ENCODE results near the gene CROCC. TPM values are rescaled to one million over a fixed set of nuclear protein-coding genes. Genes with fewer than 3 reads are reported as not detected.
"Not testable (repeated sequence)": the region's sequence is repeated elsewhere in the genome, so short reads cannot be mapped to it uniquely, and the experiment has no call there.

CROCC gene
- total RNA-seq, 1 donor from 2014 or later, result 15.2 TPM

GRCh38 chr1:16944038-16944437 is 22.3 kb downstream of the CROCC start:
- H3K36me3 Mint-ChIP-seq, result peaks cover 5% of the 10 kb centered on the region
- no peaks in the 10 kb centered on the region for H3K27me3 Mint-ChIP-seq (ENCODE audit: insufficient read depth, low read depth)
- H3K9me3 ChIP-seq (ENCODE audit: low read depth), result no peaks in the 10 kb centered on the region
- H3K4me1 Mint-ChIP-seq, result peaks cover 3% of the 10 kb centered on the region
- no peak overlapping the region for H2AFZ ChIP-seq (replicated peaks)
- no peak overlapping the region for H3K9ac ChIP-seq
- H3K79me2 ChIP-seq (ENCODE audit: low read depth), result no peaks in the 10 kb centered on the region
- no peak overlapping the region for H3K4me2 ChIP-seq
- H3K9me3 Mint-ChIP-seq, result no peaks in the 10 kb centered on the region
- H3F3A ChIP-seq (ENCODE audit: low read depth), result no peaks in the 10 kb centered on the region
- peaks cover 1% of the 10 kb centered on the region for H3K4me1 ChIP-seq
- no peak overlapping the region for H3K4me3 Mint-ChIP-seq
- no peak overlapping the region for H3K4me3 ChIP-seq
- peaks cover 3% of the 10 kb centered on the region for H3K36me3 ChIP-seq
- H3K27ac ChIP-seq, result no peak overlapping the region
- TF ChIP-seq CTCF (IDR thresholded peaks at IDR 0.05) (no peak), EZH2 (IDR thresholded peaks at IDR 0.05) (no peak), EZH2phosphoT487 (IDR thresholded peaks at IDR 0.05) (no peak)
- no peak for DNase-seq (ENCODE audit: low spot score)
- no peaks in the 10 kb centered on the region for H3K27me3 ChIP-seq
- no peaks in the 10 kb centered on the region for H4K20me1 ChIP-seq (ENCODE audit: low read depth)
- no peak overlapping the region for H3K27ac Mint-ChIP-seq

- not testable (repeated sequence) for H3K36me3 ChIP-seq; H3F3A ChIP-seq (ENCODE audit: low read depth); H3K27ac ChIP-seq; H3K79me2 ChIP-seq (ENCODE audit: low read depth); H3K9me3 ChIP-seq (ENCODE audit: low read depth); H4K20me1 ChIP-seq (ENCODE audit: low read depth); H3K9ac ChIP-seq; H3K4me3 Mint-ChIP-seq; H3K4me3 ChIP-seq; DNase-seq (ENCODE audit: low spot score); H3K9me3 Mint-ChIP-seq; H3K27me3 ChIP-seq; H3K36me3 Mint-ChIP-seq; H3K27ac Mint-ChIP-seq; H2AFZ ChIP-seq (replicated peaks); H3K4me1 Mint-ChIP-seq; H3K4me2 ChIP-seq; H3K27me3 Mint-ChIP-seq (ENCODE audit: insufficient read depth, low read depth); H3K4me1 ChIP-seq
These were observed 23.8 kb downstream of the CROCC start for GRCh38 chr1:16945512-16945911.

- not testable (repeated sequence) for H3K36me3 Mint-ChIP-seq; H4K20me1 ChIP-seq (ENCODE audit: low read depth); H3K27me3 ChIP-seq; H3K79me2 ChIP-seq (ENCODE audit: low read depth); H3K9me3 ChIP-seq (ENCODE audit: low read depth); H3K36me3 ChIP-seq; H3K9ac ChIP-seq; H3K4me2 ChIP-seq; H3F3A ChIP-seq (ENCODE audit: low read depth); DNase-seq (ENCODE audit: low spot score); H3K27ac ChIP-seq; H3K4me1 Mint-ChIP-seq; H2AFZ ChIP-seq (replicated peaks); H3K27me3 Mint-ChIP-seq (ENCODE audit: insufficient read depth, low read depth); H3K27ac Mint-ChIP-seq; H3K9me3 Mint-ChIP-seq; H3K4me3 ChIP-seq; H3K4me1 ChIP-seq; H3K4me3 Mint-ChIP-seq
These were observed 24.5 kb downstream of the CROCC start for GRCh38 chr1:16946185-16946584.

GRCh38 chr1:16946646-16947045 is 24.9 kb downstream of the CROCC start:
- no peaks in the 10 kb centered on the region for H3K27me3 Mint-ChIP-seq (ENCODE audit: insufficient read depth, low read depth)
- Histone ChIP-seq H3K4me2 (no peak overlapping the region), H4K20me1 (ENCODE audit: low read depth) (no peaks in the 10 kb centered on the region), H3K4me3 (no peak overlapping the region), H2AFZ (replicated peaks) (no peak overlapping the region), H3K4me1 (no peaks in the 10 kb centered on the region), H3K27me3 (no peaks in the 10 kb centered on the region), H3K9me3 (ENCODE audit: low read depth) (no peaks in the 10 kb centered on the region), H3K79me2 (ENCODE audit: low read depth) (no peaks in the 10 kb centered on the region), H3K9ac (no peak overlapping the region), H3F3A (ENCODE audit: low read depth) (peaks cover 4% of the 10 kb centered on the region), H3K27ac (no peak overlapping the region), H3K36me3 (peaks cover 3% of the 10 kb centered on the region)
- no peak overlapping the region for H3K4me3 Mint-ChIP-seq
- H3K9me3 Mint-ChIP-seq, result no peaks in the 10 kb centered on the region
- no peak for DNase-seq (ENCODE audit: low spot score)
- H3K4me1 Mint-ChIP-seq, result no peaks in the 10 kb centered on the region
- no peak for TF ChIP-seq EZH2phosphoT487 (IDR thresholded peaks at IDR 0.05)
- TF ChIP-seq EZH2 (IDR thresholded peaks at IDR 0.05), result no peak
- no peak for TF ChIP-seq CTCF (IDR thresholded peaks at IDR 0.05)
- no peak overlapping the region for H3K27ac Mint-ChIP-seq
- peaks cover 5% of the 10 kb centered on the region for H3K36me3 Mint-ChIP-seq

GRCh38 chr1:16948282-16948891 is 26.7 kb downstream of the CROCC start:
- not testable (repeated sequence) for H3F3A ChIP-seq (ENCODE audit: low read depth); H3K9me3 Mint-ChIP-seq; H3K4me3 Mint-ChIP-seq; H3K4me2 ChIP-seq; H4K20me1 ChIP-seq (ENCODE audit: low read depth); H3K27ac ChIP-seq; H2AFZ ChIP-seq (replicated peaks); H3K36me3 ChIP-seq; H3K36me3 Mint-ChIP-seq; H3K27me3 ChIP-seq; H3K9me3 ChIP-seq (ENCODE audit: low read depth); H3K79me2 ChIP-seq (ENCODE audit: low read depth); H3K4me3 ChIP-seq; H3K4me1 ChIP-seq; H3K27me3 Mint-ChIP-seq (ENCODE audit: insufficient read depth, low read depth); DNase-seq (ENCODE audit: low spot score); H3K27ac Mint-ChIP-seq; H3K4me1 Mint-ChIP-seq; H3K9ac ChIP-seq

GRCh38 chr1:16949026-16949425 is 27.3 kb downstream of the CROCC start:
- not testable (repeated sequence) for H3K4me2 ChIP-seq; H2AFZ ChIP-seq (replicated peaks); H3K4me3 Mint-ChIP-seq; H3K27ac Mint-ChIP-seq; H3K9me3 Mint-ChIP-seq; H3K9ac ChIP-seq; DNase-seq (ENCODE audit: low spot score); H3K79me2 ChIP-seq (ENCODE audit: low read depth); H3K27me3 ChIP-seq; H3K9me3 ChIP-seq (ENCODE audit: low read depth); H3K4me1 Mint-ChIP-seq; H3K4me3 ChIP-seq; H4K20me1 ChIP-seq (ENCODE audit: low read depth); H3K36me3 Mint-ChIP-seq; H3F3A ChIP-seq (ENCODE audit: low read depth); H3K4me1 ChIP-seq; H3K27me3 Mint-ChIP-seq (ENCODE audit: insufficient read depth, low read depth); H3K36me3 ChIP-seq; H3K27ac ChIP-seq

- H3K79me2 ChIP-seq (ENCODE audit: low read depth); H3K9ac ChIP-seq; H3K4me3 ChIP-seq; H3K27ac ChIP-seq; H3K9me3 ChIP-seq (ENCODE audit: low read depth); H3K36me3 Mint-ChIP-seq; H3K27me3 ChIP-seq; H3K4me2 ChIP-seq; H2AFZ ChIP-seq (replicated peaks); H3K9me3 Mint-ChIP-seq; H4K20me1 ChIP-seq (ENCODE audit: low read depth); H3K4me3 Mint-ChIP-seq; H3K4me1 ChIP-seq; H3K27me3 Mint-ChIP-seq (ENCODE audit: insufficient read depth, low read depth); H3K27ac Mint-ChIP-seq; H3K36me3 ChIP-seq: not testable (repeated sequence)
- peaks cover 16% of the 10 kb centered on the region for H3K4me1 Mint-ChIP-seq
- DNase-seq (ENCODE audit: low spot score), result peak; percentile 25
- peaks cover 12% of the 10 kb centered on the region for H3F3A ChIP-seq (ENCODE audit: low read depth)
These were observed 30.6 kb downstream of the CROCC start for GRCh38 chr1:16952376-16952775.

All from neural progenitor cell (in vitro differentiated cells).